Stimulated activated naive CD8-positive, alpha-beta T cell treated with anti-CD3 and anti-CD28 coated beads, Interleukin-15, amount 100 ng/mL, for 72 hours (primary cell): ENCODE results near the gene ZFAND2A.

Source experiments
- ATAC-seq: fragments of 150-1000 bp; cut with Tn5 transposase; 2 replicates; pipeline ENCODE4 v1.10.0; 2021; ENCODE audit warnings: mild to moderate bottlenecking, moderate library complexity
- DNase-seq, 2 donors: peaks; one replicate each; pipeline ENCODE4 v3.0.0; 2021 to 2022
- H3K27ac Mint-ChIP-seq, 2 donors: one replicate each; pipeline ENCODE4 v1.8.0; 2022; ENCODE audit warnings: mild to moderate bottlenecking in 2 of 2, mixed read lengths in 2 of 2, moderate library complexity in 2 of 2
- H3K27me3 Mint-ChIP-seq: one replicate; pipeline ENCODE4 v1.8.0; 2022; ENCODE audit warnings: mixed read lengths
- H3K4me1 Mint-ChIP-seq: one replicate; pipeline ENCODE4 v1.8.0; 2022; ENCODE audit warnings: mild to moderate bottlenecking, mixed read lengths
- H3K4me3 Mint-ChIP-seq, 2 donors: one replicate each; pipeline ENCODE4 v1.8.0; 2022; ENCODE audit warnings: mild to moderate bottlenecking in 2 of 2, mixed read lengths in 2 of 2, moderate library complexity in 1 of 2
- H3K9me3 Mint-ChIP-seq, 2 donors: one replicate each; pipeline ENCODE4 v1.8.0; 2022; ENCODE audit warnings: mixed read lengths in 2 of 2

Gene ZFAND2A

GRCh38 chr7:1111156-1111555 is 48.8 kb downstream of the ZFAND2A start:
- ATAC-seq (no peak), DNase-seq (no peak)
- H3K9me3 Mint-ChIP-seq: peaks cover 0 to 6% of the 10 kb centered on the region in 2 donors
- H3K27me3 Mint-ChIP-seq: no peaks in the 10 kb centered on the region
- H3K27ac Mint-ChIP-seq: no peak overlapping the region
- peaks cover 13% of the 10 kb centered on the region for H3K4me1 Mint-ChIP-seq
- no peak overlapping the region for H3K4me3 Mint-ChIP-seq

DNA sequence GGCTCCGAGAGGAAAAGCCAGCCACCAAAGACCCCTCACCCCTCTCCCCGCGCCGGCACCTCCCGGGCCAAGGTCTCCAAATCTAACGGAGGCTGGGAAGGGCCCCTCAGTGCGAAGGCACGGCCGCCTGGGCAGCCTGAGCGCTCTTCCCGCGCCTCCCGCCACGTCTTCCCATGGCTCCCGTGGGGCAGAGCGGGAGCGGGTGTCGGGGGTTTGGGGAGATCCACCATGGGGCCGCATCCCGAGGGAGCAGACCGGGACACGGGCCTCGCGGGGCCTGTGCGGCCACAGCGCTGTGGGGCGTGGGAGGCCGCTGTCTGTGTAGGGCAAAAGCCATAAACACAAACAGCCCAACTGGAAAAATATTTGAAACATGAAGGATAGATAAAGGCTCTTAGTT is 49.6 kb downstream of the ZFAND2A start:
- Mint-ChIP-seq H3K9me3 (no peaks in the 10 kb centered on the region), H3K4me1 (peaks cover 7% of the 10 kb centered on the region), H3K4me3 (no peak overlapping the region), H3K27ac (no peak overlapping the region), H3K27me3 (no peaks in the 10 kb centered on the region)
- DNase-seq: no peak
- ATAC-seq: no peak

DNA sequence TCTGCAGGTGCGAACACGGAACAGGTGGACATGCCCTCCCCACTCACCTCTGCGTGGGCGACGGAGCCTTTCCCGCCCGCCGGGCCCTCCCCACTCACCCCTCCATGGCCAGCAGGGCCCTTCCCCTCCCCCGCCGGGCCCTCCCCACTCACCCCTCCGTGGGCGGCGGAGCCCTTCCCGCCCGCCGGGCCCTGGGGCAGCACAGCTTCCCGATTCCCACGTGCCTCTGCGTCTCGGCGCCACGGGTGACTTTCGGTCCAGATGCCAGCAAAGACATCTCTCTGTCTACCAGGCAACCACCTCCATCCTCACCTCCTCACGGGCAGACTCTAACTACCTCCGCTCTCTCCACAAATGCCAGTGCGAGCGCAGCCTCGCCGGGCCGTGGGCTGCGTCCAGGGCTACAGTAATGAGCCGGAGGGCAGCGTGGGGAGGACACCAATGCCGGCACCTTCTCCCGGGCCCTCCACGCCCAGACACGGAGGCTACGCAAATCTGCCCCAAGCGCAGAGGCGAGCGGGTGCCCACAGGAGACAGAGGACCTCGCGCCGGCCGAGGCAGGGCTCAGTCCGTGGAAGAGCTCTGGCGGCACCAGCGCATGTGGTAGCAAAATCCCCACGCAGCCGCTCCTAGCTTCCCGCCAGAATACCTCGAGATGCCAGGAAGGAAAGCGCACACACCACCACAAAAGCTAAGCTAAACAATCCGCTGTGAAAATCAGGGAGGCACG is 50.2 kb downstream of the ZFAND2A start:
- ATAC-seq (peak; percentile 32), DNase-seq (no peak)

GRCh38 chr7:1108264-1108920 is 51.6 kb downstream of the ZFAND2A start:
- Mint-ChIP-seq H3K4me3 (no peak overlapping the region), H3K27ac (no peak overlapping the region), H3K9me3 (no peaks in the 10 kb centered on the region), H3K4me1 (peaks cover 20% of the 10 kb centered on the region), H3K27me3 (no peaks in the 10 kb centered on the region)
- ATAC-seq (no peak), DNase-seq (no peak)

More for the DNA sequence above, 50.2 kb downstream of the ZFAND2A start:
- peaks cover 7% of the 10 kb centered on the region for H3K4me1 Mint-ChIP-seq
- no peak overlapping the region for H3K4me3 Mint-ChIP-seq
- no peak overlapping the region for H3K27ac Mint-ChIP-seq
- no peaks in the 10 kb centered on the region for H3K27me3 Mint-ChIP-seq
- no peaks in the 10 kb centered on the region for H3K9me3 Mint-ChIP-seq

DNA sequence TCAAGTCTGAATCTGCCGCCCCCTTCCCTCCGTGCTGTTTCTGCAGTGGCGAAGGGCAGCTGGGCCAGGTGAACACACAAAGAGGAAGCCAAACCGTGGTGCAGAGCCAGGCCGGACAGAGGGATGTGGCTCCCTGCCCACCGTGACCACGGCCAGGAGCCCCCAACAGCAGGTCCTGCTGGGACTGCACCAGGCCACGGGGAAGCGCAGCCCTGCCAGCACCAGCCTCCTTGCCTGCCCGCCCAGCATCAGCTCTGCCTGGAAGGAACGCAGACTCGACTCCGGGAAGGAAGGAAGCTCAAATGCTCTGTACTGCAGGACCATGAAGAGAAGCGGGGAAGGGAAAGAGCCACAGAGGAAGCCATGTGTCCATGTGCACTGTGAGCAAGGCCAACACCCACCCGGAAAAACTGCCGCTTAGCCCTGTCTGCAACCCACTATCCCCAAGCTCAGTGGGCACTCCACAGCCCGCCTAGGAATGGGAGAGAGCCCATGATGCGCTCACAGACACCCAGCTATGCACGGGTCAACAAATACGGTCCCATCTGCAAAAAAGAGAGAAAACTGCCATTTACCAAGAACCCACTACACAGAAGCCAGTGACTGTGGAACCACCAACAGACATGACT is 53.1 kb downstream of the ZFAND2A start:
- H3K4me1 Mint-ChIP-seq: peaks cover 31% of the 10 kb centered on the region
- no peaks in the 10 kb centered on the region for H3K9me3 Mint-ChIP-seq
- no peaks in the 10 kb centered on the region for H3K27me3 Mint-ChIP-seq
- ATAC-seq (no peak), DNase-seq (no peak)
- no peak overlapping the region for H3K27ac Mint-ChIP-seq
- H3K4me3 Mint-ChIP-seq: no peak overlapping the region

GRCh38 chr7:1106063-1106792 is 53.8 kb downstream of the ZFAND2A start:
- Mint-ChIP-seq H3K9me3 (no peaks in the 10 kb centered on the region), H3K27me3 (no peaks in the 10 kb centered on the region), H3K4me1 (peaks cover 31% of the 10 kb centered on the region), H3K27ac (peak overlapping the region in 1 of 2 donors; percentile 1), H3K4me3 (no peak overlapping the region)
- DNase-seq (no peak), ATAC-seq (no peak)

DNA sequence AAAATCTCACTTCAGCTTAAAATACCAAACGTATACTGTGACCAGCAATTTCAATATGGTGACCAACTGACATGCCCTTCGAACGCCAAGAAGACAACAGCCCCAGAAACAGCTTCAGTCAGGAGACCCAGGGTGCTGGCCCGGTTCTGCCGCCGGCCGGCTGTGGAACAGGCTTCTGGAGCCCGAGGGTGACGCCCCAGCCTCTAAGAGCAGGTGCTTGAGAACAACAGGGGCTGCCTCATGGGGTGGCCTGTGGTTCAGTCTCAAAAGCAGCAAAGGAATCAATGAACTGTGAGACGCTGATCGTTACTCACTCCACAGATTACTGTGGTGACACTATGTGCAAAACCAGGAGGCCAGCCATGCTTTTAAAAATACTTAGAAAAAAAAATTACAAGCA is 54.8 kb downstream of the ZFAND2A start:
- Mint-ChIP-seq H3K27me3 (no peaks in the 10 kb centered on the region), H3K27ac (no peak overlapping the region), H3K4me3 (no peak overlapping the region), H3K4me1 (peaks cover 31% of the 10 kb centered on the region), H3K9me3 (no peaks in the 10 kb centered on the region)
- ATAC-seq (no peak), DNase-seq (no peak)

- Mint-ChIP-seq H3K27ac (peak overlapping the region in 1 of 2 donors; percentile 12), H3K4me1 (peaks cover 31% of the 10 kb centered on the region), H3K4me3 (no peak overlapping the region), H3K9me3 (no peaks in the 10 kb centered on the region), H3K27me3 (no peaks in the 10 kb centered on the region)
- ATAC-seq (no peak), DNase-seq (no peak)
Observed at GRCh38 chr7:1104516-1105179, 55.3 kb downstream of the ZFAND2A start.

GRCh38 chr7:1103789-1104515 is 56.0 kb downstream of the ZFAND2A start:
- H3K27me3 Mint-ChIP-seq: no peaks in the 10 kb centered on the region
- peak overlapping the region; percentile 56 to 62 for H3K4me3 Mint-ChIP-seq
- peaks cover 31% of the 10 kb centered on the region for H3K4me1 Mint-ChIP-seq
- no peaks in the 10 kb centered on the region for H3K9me3 Mint-ChIP-seq
- ATAC-seq (peak; percentile 24), DNase-seq (no peak)
- H3K27ac Mint-ChIP-seq: peak overlapping the region; percentile 88 to 96

DNA sequence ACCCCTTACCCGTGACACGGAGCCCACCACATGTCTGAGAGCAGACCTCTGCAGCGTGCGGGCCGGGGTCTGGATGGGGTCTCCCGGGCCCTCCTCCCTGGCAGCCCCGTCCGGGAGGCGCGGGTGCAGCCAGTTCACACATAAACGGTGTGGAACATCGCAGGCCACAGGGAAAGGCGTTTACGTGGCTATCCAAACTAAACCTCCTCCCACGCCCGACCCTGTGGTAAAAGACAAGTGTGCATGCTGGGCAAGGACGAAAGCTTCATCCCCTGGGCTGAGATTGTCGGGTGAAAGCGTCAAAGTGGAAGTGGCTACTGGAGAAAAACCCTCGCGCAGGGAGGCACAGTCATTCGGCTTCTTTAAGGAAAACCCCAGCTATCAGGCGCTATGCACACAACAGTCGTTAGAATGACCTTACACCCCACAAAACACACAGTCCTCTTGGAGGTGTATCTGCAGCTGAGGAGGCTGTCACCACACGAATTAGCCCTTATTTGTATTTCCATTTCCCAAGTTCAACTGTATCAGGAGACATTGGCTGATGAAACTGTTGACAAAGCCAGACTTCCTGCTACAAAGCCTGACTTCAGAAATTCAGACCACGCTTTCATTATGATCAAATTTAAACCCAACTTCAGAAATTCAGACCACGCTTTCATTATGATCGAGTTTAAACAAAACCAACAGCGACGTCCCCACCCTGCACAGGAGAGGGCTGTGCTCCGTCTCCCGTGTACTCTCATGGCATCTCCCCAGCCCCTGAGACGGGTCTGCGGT is 56.8 kb downstream of the ZFAND2A start:
- peak; percentile 91 for ATAC-seq
- peak; percentile 30 to 68 for DNase-seq
- Mint-ChIP-seq H3K9me3 (peaks cover 0 to 1% of the 10 kb centered on the region in 2 donors), H3K27ac (peak overlapping the region; percentile 88 to 96), H3K4me3 (peak overlapping the region; percentile 56 to 62), H3K4me1 (peaks cover 31% of the 10 kb centered on the region), H3K27me3 (no peaks in the 10 kb centered on the region)
